GM12864 (cell line): ENCODE measurements around the gene TRIM15.
"Not testable (repeated sequence)": the region's sequence is repeated elsewhere in the genome, so short reads cannot be mapped to it uniquely, and the experiment has no call there.

ENCODE experiments used
- DNase-seq: peaks from one replicate; pipeline ENCODE4 v3.0.0-alpha.2; 2011; ENCODE audit warnings: low read depth
- H3K4me3 ChIP-seq: 2 replicates; pipeline ENCODE4 v1.5.1; 2011; ENCODE audit warnings: mild to moderate bottlenecking, low read depth, low read length, control low read depth
- TF ChIP-seq, protein P1 (sequence below): IDR thresholded peaks from 2 replicates; pipeline ENCODE4 v1.5.1; 2011; ENCODE audit warnings: low read depth, mild to moderate bottlenecking, moderate library complexity, low read length, control low read depth, inconsistent platforms; ENCODE audit errors: missing control alignments

Gene TRIM15

GRCh38 chr6:30163090-30163917 is at the start of gene TRIM15:
TSS of gene TRIM15 (plus strand) at chr6:30163546. CDS start at chr6:30163685, 139 bp downstream.
- peak; percentile 21 for DNase-seq
- H3K4me3 ChIP-seq: no peak within 1 kb of the TSS
- TF ChIP-seq, protein P1, sequence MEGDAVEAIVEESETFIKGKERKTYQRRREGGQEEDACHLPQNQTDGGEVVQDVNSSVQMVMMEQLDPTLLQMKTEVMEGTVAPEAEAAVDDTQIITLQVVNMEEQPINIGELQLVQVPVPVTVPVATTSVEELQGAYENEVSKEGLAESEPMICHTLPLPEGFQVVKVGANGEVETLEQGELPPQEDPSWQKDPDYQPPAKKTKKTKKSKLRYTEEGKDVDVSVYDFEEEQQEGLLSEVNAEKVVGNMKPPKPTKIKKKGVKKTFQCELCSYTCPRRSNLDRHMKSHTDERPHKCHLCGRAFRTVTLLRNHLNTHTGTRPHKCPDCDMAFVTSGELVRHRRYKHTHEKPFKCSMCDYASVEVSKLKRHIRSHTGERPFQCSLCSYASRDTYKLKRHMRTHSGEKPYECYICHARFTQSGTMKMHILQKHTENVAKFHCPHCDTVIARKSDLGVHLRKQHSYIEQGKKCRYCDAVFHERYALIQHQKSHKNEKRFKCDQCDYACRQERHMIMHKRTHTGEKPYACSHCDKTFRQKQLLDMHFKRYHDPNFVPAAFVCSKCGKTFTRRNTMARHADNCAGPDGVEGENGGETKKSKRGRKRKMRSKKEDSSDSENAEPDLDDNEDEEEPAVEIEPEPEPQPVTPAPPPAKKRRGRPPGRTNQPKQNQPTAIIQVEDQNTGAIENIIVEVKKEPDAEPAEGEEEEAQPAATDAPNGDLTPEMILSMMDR: no peak

DNA sequence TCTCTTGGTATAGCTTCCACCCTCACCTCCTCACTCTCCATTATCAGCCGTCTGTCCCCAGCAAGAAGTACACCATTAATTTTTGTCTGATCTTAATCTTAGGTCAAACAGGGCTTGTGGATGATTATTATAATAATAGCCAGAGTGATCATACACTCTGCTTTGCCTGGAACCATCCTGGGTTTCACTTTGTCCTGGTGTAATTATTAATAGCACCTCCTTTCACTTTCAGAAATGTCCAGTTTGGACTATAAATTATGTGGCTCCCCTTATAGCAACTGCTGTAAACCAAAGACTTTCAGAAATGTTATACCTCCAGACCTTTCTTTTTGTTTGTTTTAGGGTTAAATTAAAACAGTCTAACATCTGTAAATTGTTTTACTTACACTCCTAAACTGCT is 49.5 kb upstream of the TRIM15 start:
- no peak overlapping the region for H3K4me3 ChIP-seq
- no peak for DNase-seq
- TF ChIP-seq, protein P1: no peak

DNA sequence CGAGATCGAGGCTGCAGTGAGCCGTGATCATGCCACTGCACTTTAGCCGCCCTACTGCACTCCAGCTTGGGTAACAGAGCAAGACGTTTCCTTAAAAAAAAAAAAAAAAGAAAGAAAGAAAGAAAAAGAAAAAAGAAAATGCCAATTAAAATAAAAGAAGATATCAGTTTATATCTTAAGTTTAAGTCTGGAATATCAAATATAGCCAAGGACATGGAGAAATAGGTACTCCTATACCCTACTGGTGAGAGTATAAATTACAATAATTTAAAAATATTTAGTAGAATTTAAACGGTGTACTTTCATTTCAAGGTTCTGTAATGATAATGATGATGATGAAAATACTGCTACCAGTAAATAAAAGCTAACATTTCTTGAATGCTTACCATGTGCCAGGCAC is 46.6 kb upstream of the TRIM15 start:
- no peak overlapping the region for H3K4me3 ChIP-seq
- DNase-seq: no peak
- TF ChIP-seq, protein P1: peak; percentile 16

GRCh38 chr6:30118691-30119090 is 44.7 kb upstream of the TRIM15 start:
- not testable (repeated sequence) for H3K4me3 ChIP-seq, DNase-seq

- H3K4me3 ChIP-seq: no peak overlapping the region
- TF ChIP-seq, protein P1: no peak
- no peak for DNase-seq
Observed at GRCh38 chr6:30121446-30122366, 41.6 kb upstream of the TRIM15 start.

GRCh38 chr6:30122515-30122914 is 40.8 kb upstream of the TRIM15 start:
- no peak for DNase-seq
- TF ChIP-seq, protein P1: no peak

More at GRCh38 chr6:30122515-30122914, 40.8 kb upstream of the TRIM15 start:
- H3K4me3 ChIP-seq: no peak overlapping the region
